Measurements from ENCODE around the gene KRTAP19-1.

KRTAP19-1 gene

GRCh38 chr21:30448514-30448913 lies 31.7 kb downstream of the KRTAP19-1 start:
- TF ChIP-seq GATA1 (IDR thresholded peaks at IDR 0.05; ENCODE audit: low read depth, low read length) (no peak), POLR2A (IDR thresholded peaks at IDR 0.05; ENCODE audit: low read length) (no peak)
- DNase-seq: no peak

DNA sequence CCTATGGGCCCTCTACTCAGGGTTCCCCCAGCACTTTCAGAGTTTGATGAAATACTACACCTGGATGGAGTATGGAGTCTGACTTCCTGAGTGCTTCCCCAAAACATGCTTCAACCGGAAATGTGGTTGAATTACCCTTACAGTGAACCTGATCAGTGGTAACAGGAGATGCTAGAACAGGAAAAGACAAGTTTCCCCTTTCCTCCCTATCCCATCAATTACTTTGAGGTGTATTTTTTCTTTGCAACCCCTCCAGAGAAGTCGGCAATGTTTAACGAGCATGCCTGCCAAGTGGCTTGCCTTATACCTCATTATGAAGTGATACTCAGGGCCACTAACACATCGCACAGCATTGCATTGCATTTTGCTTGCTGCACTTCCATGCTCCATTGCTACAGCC lies 33.1 kb downstream of the KRTAP19-1 start:
- TF ChIP-seq POLR2A (IDR thresholded peaks at IDR 0.05; ENCODE audit: low read length): no peak
- no peak for TF ChIP-seq GATA1 (IDR thresholded peaks at IDR 0.05; ENCODE audit: low read depth, low read length)
- no peak for DNase-seq

GRCh38 chr21:30444204-30444603 lies 36.0 kb downstream of the KRTAP19-1 start:
- no peak for DNase-seq
- no peak for TF ChIP-seq POLR2A (IDR thresholded peaks at IDR 0.05; ENCODE audit: low read length)
- no peak for TF ChIP-seq GATA1 (IDR thresholded peaks at IDR 0.05; ENCODE audit: low read depth, low read length)

- no peak for TF ChIP-seq GATA1 (IDR thresholded peaks at IDR 0.05; ENCODE audit: low read depth, low read length)
- TF ChIP-seq POLR2A (IDR thresholded peaks at IDR 0.05; ENCODE audit: low read length): no peak
- DNase-seq: no peak
These were observed 36.9 kb downstream of the KRTAP19-1 start for GRCh38 chr21:30443226-30443625.

DNA sequence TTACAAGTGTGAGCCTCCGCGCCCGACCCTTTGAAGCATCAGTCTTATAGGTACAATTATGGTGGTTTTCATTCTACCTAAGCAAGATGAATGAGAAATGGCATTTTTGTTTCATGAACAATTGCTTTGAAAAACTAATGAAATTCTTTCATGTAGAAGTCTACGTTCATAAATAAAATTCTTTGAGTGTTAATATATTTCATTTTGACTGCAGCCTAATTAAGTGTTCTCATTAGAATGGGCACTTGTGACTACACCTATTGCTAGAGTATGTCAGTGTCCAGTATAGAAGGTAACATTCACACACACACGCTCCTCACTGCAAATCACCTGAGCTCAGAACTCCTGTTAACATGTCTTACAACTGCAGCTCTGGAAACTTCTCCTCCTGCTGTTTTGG lies 40.2 kb downstream of the KRTAP19-1 start, which contains the start of gene KRTAP15-1:
TSS of gene KRTAP15-1 (plus strand) at position 301 of the 400 bp plus-strand sequence. CDS start at position 354, 53 bp downstream.
- no peak for DNase-seq
- no peak for TF ChIP-seq GATA1 (IDR thresholded peaks at IDR 0.05; ENCODE audit: low read depth, low read length)
- no peak for TF ChIP-seq POLR2A (IDR thresholded peaks at IDR 0.05; ENCODE audit: low read length)

DNA sequence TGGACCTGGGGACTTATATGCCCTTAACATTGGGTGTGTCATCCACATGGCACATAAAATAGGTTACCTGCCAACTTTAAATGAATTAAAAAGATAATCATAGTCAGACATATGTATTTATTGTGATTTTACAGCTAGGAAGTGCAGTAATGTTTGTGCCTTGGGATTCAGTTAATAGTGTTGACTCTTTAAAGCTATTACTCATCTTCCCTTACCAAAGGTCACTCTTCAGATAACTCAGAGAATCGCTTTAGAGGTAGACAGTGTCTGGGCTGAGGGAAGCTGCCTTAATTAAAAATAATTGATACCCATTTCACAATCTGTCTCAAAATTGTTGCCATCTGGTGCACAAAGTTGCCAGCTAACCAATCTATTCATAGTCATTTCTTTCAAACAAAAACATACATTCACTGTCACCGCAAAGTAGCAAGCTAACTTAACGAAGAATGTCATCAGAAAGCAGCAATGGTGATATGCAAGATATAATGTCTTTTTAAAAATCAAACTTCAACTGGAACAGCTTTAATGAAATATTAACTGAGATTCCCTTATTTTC lies 43.1 kb downstream of the KRTAP19-1 start:
- TF ChIP-seq GATA1 (IDR thresholded peaks at IDR 0.05; ENCODE audit: low read depth, low read length) (no peak), POLR2A (IDR thresholded peaks at IDR 0.05; ENCODE audit: low read length) (no peak)
- no peak for DNase-seq

DNA sequence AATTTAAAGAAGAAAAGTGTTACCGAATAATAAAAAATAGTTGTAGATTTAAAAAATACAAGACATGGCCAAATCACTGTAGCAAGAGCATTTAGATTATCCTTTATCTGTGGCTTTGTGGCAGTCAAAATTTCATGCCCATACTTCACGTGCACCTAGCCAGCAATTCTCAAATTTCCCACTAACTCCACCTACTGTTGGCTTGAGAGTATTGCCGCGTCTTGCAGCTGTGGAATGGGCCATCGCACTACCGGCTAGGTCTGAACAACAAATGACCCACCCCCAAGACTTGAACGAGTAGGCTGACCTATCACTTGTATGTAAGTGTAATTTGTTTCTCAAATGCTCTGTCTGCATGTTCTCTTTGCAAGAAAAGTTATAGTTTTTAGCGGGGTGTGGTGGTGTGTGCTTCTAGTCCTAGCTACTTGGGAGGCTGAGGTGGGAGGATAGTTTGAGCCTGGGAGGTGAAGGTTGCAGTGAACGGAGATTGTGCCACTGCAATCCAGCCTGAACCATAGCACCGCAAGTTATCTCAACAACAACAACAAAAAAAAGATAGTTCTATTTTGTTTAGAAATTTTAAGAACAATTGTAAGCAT lies 46.0 kb downstream of the KRTAP19-1 start:
- peak; percentile 12 to 32 for DNase-seq
- TF ChIP-seq POLR2A (IDR thresholded peaks at IDR 0.05; ENCODE audit: low read length) (no peak), GATA1 (IDR thresholded peaks at IDR 0.05; ENCODE audit: low read depth, low read length) (no peak)

DNA sequence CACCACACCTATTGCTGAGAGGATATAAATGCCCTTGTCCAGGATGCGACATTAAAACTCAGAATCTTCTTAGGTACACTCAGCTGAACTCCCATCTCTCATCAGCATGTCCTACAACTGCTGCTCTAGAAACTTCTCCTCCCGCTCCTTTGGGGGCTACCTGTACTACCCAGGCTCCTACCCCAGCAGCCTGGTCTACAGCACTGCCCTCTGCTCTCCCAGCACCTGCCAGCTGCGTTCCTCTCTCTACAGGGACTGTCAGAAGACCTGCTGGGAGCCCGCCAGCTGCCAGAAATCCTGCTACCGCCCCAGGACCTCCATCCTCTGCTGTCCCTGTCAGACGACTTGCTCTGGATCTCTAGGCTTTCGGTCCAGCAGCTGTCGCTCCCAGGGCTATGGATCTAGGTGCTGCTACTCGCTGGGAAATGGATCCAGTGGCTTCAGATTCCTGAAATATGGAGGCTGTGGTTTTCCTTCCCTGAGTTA lies 50.0 kb downstream of the KRTAP19-1 start, which contains the start of gene KRTAP13-4:
TSS of gene KRTAP13-4 (plus strand) at position 51 of the 486 bp plus-strand sequence. CDS start at position 107, 56 bp downstream.
- TF ChIP-seq GATA1 (IDR thresholded peaks at IDR 0.05; ENCODE audit: low read depth, low read length): no peak
- no peak for TF ChIP-seq POLR2A (IDR thresholded peaks at IDR 0.05; ENCODE audit: low read length)

More for the DNA sequence above, 50.0 kb downstream of the KRTAP19-1 start, which contains the start of gene KRTAP13-4:
- DNase-seq: no peak
